ENCODE data around the gene LRMDA.

The LRMDA gene

DNA sequence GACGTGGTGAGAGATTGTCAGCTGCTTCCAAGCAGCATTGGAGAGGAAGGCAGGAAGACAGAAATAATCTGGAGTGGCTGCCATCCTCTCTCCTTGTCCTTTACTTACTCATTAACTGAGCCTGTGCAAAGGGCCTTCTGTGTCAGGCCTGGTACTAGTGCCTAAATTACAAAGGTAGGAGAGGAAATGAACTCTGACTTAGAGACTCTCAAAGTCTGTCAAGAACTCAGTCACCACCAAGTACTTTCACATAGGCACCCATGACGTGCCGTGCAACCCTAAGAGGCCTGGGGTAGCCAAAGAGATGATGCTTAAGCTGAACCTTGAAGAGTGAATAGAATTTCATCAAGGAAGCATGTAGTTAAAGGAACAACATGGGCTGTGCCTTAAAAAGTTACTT lies 866.9 kb downstream of the LRMDA start:
- TF ChIP-seq, protein P1, sequence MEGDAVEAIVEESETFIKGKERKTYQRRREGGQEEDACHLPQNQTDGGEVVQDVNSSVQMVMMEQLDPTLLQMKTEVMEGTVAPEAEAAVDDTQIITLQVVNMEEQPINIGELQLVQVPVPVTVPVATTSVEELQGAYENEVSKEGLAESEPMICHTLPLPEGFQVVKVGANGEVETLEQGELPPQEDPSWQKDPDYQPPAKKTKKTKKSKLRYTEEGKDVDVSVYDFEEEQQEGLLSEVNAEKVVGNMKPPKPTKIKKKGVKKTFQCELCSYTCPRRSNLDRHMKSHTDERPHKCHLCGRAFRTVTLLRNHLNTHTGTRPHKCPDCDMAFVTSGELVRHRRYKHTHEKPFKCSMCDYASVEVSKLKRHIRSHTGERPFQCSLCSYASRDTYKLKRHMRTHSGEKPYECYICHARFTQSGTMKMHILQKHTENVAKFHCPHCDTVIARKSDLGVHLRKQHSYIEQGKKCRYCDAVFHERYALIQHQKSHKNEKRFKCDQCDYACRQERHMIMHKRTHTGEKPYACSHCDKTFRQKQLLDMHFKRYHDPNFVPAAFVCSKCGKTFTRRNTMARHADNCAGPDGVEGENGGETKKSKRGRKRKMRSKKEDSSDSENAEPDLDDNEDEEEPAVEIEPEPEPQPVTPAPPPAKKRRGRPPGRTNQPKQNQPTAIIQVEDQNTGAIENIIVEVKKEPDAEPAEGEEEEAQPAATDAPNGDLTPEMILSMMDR (IDR thresholded peaks at IDR 0.05): no peak
- DNase-seq: no peak
- Mint-ChIP-seq H3K4me1 (peaks cover 88% of the 10 kb centered on the region), H3K4me3 (no peak overlapping the region), H3K9me3 (no peaks in the 10 kb centered on the region), H3K36me3 (ENCODE audit: low read depth) (no peaks in the 10 kb centered on the region), H3K27me3 (ENCODE audit: low read depth, poor library complexity) (no peaks in the 10 kb centered on the region), H3K27ac (no peak overlapping the region)

DNA sequence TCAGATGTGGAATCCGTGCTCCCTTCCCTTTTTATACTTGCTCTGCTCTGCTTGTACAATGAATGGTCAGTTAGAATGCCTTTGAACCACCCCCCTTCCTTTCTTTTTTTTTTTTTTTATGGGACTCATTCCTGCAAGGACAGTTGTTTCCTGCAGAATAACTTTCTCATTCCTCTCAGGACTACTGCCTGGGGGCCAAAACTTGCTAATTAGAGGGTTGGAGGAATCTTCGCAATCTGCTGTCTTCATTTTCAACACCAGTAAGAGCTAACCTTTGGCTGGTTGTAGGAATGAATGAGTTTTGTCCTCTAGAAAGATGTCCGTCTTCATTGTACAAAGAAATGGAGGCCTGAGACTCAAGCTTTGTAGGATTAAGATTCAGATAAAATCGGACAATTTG lies 868.1 kb downstream of the LRMDA start:
- no peaks in the 10 kb centered on the region for H3K36me3 Mint-ChIP-seq (ENCODE audit: low read depth)
- peaks cover 90% of the 10 kb centered on the region for H3K4me1 Mint-ChIP-seq
- TF ChIP-seq, protein P1 (IDR thresholded peaks at IDR 0.05): no peak
- no peak overlapping the region for H3K4me3 Mint-ChIP-seq
- H3K27ac Mint-ChIP-seq: no peak overlapping the region
- H3K27me3 Mint-ChIP-seq (ENCODE audit: low read depth, poor library complexity): peaks cover 2% of the 10 kb centered on the region
- no peak for DNase-seq
- H3K9me3 Mint-ChIP-seq: no peaks in the 10 kb centered on the region

DNA sequence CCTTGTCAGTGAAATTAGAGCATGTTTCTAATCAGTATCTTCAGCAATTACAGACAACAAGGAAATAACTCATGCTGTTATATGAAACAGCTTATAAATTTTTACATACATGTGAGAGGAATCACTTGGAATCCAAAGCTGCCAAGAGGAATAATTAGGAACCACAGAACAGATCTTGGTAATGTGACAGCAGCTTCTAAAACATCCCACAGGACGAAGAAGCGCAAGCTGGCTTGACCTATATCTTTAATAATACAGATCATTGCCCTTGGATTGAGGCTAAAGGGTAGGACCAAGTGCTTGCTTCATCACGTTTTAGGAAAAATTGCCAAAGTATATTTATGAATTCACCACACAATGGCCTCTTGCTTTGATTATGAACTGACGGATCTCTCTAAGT lies 869.8 kb downstream of the LRMDA start:
- Mint-ChIP-seq H3K27me3 (ENCODE audit: low read depth, poor library complexity) (peaks cover 3% of the 10 kb centered on the region), H3K36me3 (ENCODE audit: low read depth) (no peaks in the 10 kb centered on the region), H3K27ac (peak overlapping the region; percentile 5), H3K4me1 (peaks cover 89% of the 10 kb centered on the region), H3K9me3 (no peaks in the 10 kb centered on the region), H3K4me3 (no peak overlapping the region)
- TF ChIP-seq, protein P1 (IDR thresholded peaks at IDR 0.05): no peak
- no peak for DNase-seq

DNA sequence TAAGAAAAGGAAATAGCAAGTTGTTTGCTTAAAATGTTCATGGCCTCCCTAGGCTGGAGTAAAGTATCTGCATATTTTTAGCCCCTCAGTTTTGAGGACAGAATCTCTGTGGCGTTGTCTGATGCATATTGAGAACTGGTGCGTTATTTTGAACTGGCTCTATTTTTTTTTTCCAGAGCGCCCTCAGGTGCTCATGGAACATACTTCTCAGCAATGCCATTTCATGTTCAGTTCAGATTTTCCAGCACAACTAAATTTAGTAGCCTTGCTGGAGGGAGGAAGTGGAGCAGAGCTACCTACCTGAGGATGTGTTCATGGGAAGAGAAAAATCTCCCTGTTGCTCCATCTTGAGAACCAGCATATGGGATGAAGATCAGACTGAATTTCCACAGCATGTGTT lies 870.5 kb downstream of the LRMDA start:
- peaks cover 83% of the 10 kb centered on the region for H3K4me1 Mint-ChIP-seq
- peaks cover 3% of the 10 kb centered on the region for H3K27me3 Mint-ChIP-seq (ENCODE audit: low read depth, poor library complexity)
- TF ChIP-seq, protein P1 (IDR thresholded peaks at IDR 0.05): no peak
- H3K36me3 Mint-ChIP-seq (ENCODE audit: low read depth): no peaks in the 10 kb centered on the region
- H3K9me3 Mint-ChIP-seq: no peaks in the 10 kb centered on the region
- H3K4me3 Mint-ChIP-seq: peak overlapping the region; percentile 50
- DNase-seq: no peak
- H3K27ac Mint-ChIP-seq: peak overlapping the region; percentile 96

DNA sequence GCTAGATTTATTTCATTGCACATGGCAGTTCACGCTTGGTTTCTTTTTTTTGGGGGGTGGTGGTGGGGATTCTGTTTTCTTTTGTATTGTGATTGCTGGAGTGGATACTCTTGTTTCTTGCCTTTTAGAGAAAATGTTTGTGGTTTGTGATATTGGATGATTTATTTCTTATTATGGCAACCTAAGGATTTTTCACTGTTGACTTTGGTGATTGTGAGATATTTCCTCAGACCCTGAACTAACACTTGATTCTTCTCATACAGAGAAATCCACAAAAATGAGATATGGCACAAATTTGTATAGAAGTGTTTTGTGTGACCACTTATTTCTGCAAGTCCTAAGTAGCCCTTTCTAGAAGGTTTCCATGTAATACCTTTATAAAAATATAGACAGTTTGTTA lies 871.1 kb downstream of the LRMDA start:
- no peak for DNase-seq
- TF ChIP-seq, protein P1 (IDR thresholded peaks at IDR 0.05): no peak
- H3K36me3 Mint-ChIP-seq (ENCODE audit: low read depth): no peaks in the 10 kb centered on the region
- H3K27me3 Mint-ChIP-seq (ENCODE audit: low read depth, poor library complexity): peaks cover 3% of the 10 kb centered on the region
- H3K27ac Mint-ChIP-seq: peak overlapping the region; percentile 96
- H3K4me1 Mint-ChIP-seq: peaks cover 83% of the 10 kb centered on the region
- peak overlapping the region; percentile 50 for H3K4me3 Mint-ChIP-seq
- no peaks in the 10 kb centered on the region for H3K9me3 Mint-ChIP-seq

DNA sequence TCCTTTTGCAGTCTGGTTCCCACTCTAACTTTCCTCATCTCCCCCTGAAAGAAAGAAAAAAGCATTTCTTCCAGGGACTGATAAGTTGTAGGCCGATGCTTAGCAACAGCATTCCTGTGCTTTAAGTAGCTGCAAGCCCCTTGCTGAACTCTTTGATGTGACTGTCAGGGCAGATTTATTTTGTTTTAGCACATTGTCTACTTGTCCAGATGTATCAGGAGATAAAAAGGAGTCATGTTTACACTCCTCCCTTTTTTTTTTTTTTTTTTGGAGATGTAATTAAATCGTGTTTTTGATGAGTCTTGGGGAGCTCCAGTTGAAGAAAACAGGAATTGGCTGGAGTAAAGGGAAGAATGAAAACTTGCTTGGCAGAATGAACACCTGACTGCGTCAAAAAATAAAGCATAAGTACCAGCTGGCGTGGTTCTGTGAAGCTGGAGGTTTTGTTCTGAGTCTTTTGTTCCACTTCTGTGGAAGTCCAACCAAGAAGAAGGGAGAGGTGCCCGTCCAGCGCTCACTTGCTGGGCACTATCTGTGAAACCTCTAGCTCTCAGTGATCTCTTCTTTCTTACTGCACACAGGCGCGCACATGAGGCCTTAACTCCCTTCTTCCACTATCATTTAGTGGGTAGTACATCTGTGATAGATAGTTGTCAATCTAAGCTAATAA lies 871.7 kb downstream of the LRMDA start:
- H3K27me3 Mint-ChIP-seq (ENCODE audit: low read depth, poor library complexity): peaks cover 3% of the 10 kb centered on the region
- no peaks in the 10 kb centered on the region for H3K9me3 Mint-ChIP-seq
- peaks cover 83% of the 10 kb centered on the region for H3K4me1 Mint-ChIP-seq
- peak overlapping the region; percentile 58 for H3K4me3 Mint-ChIP-seq
- H3K36me3 Mint-ChIP-seq (ENCODE audit: low read depth): no peaks in the 10 kb centered on the region
- peak overlapping the region; percentile 96 for H3K27ac Mint-ChIP-seq
- DNase-seq: peak; percentile 24
- TF ChIP-seq, protein P1 (IDR thresholded peaks at IDR 0.05): no peak

All from nephron progenitor cell (in vitro differentiated cells).